Stimulated activated CD4-positive, alpha-beta T cell treated with anti-CD3 and anti-CD28 coated beads, Interleukin-2, amount 100 ng/mL, for 24 hours (primary cell): Measurements from ENCODE around the gene SUMO2.
"Not testable (repeated sequence)": the region's sequence is repeated elsewhere in the genome, so short reads cannot be mapped to it uniquely, and the experiment has no call there.

Experiments
- DNase-seq, 2 donors: peaks; one replicate each; pipeline ENCODE4 v3.0.0-alpha.2; 2020

The SUMO2 gene

DNA sequence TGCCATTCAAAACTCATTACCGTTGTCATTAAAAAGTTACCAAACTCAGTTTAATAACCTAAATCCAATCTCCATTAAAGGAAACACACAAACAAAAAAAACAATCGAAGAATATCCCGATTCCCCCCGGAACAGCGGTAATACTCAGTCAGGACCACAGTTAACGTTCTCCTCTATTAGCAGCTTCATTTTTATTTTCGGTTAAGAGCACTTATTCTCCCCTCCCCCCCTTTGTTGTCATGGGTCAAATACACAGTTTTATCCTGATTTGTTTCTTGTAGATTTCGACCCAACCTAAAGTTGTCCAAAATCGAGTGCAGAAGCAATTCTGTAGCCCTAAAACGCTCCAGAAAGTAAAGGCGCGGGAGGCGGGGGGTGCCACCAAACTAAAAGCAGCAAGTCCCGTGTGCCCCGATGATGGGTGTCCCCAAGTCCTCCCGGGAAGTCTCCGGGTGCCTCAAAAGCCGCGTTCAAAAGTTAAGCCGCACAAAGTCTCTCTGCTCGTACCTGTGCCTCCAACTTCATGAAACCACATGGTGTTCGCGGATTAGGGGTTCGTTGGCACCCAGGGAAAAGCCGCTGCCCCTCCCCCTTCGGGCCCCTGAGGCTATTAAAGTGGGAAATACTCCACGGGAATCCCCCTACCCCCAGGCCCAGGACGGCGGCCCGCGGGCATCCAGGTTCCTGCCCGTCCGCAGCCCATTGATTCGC, 996 bp downstream of the SUMO2 start:
- peak; percentile 49 to 57 for DNase-seq

DNA sequence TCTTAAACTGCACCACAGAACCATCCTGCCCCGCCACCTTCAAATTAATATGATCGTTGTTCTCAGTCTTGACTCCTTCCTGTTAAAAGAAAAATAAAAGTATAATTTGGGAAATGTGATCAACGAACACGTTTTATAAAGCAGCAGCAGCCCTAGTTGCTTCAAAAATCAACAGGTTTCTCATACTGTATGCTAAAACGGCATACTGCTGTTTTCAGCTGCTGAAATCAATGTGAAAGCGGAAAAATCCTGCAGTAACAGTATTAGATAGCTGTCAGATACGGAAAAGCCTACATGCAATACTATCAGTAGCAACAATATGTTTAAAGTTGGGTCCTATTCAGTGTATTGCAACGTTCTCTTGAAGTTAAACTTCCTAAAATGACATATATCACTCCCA, 1.6 kb downstream of the SUMO2 start:
- DNase-seq: no peak

DNA sequence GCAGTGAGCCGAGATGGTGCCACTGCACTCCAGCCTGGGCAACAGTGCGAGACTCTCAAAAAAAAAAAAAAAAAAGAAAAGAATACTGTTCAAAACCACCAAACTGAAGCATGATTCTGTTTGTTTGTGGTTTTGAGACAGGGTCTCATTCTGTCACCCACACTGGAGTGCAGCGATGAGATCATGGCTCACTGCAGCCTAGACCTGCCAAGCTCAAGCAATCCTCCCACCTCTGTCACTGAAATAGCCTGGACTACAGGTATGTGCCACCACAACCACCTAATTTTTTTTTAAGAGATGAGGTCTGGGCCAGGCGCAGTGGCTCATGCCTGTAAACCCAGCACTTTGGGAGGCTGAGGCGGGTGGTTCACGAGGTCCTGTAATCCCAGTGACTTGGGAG, 4.3 kb downstream of the SUMO2 start:
- no peak for DNase-seq

DNA sequence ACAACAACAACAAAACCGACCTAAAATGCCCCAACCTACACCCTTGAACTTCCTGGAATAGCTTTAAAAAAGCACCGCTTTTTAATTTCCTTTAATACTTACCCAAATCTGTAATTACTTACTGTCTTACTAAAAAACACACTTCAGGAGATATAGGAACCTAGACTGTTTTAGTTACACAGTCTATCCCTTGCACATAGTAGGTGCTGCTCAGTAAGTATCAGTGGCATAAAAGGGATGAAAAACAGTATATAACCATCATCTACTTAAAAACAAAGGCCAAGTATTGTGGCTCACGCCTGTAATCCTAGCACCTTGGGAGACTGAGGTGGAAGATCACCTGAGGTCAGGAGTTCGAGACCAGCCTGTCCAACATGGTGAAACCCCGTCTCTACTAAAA, 6.1 kb downstream of the SUMO2 start:
- DNase-seq: no peak

DNA sequence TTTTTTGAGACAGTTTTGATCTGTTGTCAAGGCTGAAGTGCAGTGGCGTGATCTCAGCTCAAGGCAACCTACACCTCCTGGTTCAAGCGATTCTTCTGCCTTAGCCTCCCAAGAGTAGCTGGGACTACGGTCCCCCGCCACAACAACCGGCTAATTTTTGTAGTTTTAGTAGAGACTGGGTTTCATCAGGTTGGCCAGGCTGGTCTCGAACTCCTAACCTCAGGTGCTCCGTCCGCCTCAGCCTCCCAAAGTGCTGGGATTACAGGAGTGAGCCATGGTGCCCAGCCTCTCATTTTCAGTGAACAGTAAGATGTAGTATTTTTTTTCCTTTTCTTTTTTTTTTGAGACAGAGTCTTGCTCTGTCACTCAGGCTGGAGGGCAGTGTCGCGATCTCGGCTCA, 7.8 kb downstream of the SUMO2 start:
- DNase-seq: no peak

DNA sequence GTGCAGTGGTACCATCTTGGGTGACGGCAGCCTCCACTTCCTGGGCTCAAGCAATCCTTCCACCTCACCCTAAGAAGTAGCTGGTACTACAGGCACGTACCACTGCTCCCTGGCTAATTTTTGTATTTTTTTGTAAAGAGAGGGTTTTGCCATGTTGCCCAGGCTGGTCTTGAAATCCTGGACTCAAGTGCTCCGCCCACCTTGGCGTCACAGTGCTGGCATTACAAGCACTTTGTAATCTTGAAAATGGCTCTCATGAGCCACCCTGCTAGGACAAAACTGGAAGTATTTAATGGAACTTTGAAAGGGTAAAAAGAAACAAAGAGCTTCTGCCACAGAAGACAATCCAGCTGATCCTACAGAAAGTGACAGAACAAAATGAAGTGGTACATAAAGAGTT, 9.2 kb downstream of the SUMO2 start:
- DNase-seq: no peak

DNA sequence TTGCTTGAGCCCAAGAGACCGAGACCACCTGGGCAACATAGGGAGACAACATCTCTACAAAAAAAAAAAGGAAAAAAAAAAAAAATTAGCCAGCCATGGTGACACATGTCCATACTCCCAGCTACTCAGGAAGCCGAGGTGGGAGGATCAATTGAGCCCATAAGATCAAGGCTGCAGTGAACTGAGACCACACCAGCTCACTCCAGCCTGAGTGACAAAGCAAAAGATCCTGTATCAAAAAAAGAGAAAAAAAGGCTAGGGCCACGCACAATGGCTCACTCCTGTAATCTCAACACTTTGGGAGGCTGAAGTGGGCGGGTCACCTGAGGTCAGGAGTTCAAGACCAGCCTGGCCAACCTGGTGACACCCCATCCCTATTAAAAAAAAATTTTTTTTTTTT, 13.8 kb downstream of the SUMO2 start:
- no peak for DNase-seq

DNA sequence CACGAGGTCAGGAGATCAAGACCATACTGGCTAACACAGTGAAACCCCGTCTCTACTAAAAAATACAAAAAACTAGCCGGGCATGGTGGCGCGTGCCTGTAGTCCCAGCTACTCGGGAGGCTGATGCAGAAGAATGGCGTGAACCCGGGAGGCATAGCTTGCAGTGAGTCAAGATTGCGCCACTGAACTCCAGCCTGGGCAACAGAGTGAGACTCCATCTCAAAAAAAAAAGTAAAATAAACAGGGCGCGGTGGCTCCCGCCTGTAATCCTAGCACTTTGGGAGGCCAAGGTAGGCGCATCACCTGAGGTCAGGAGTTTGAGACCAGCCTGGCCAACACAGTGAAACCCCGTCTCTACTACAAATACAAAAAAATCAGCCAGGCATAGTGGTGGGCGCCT, 18.2 kb downstream of the SUMO2 start:
- DNase-seq: not testable (repeated sequence)

DNA sequence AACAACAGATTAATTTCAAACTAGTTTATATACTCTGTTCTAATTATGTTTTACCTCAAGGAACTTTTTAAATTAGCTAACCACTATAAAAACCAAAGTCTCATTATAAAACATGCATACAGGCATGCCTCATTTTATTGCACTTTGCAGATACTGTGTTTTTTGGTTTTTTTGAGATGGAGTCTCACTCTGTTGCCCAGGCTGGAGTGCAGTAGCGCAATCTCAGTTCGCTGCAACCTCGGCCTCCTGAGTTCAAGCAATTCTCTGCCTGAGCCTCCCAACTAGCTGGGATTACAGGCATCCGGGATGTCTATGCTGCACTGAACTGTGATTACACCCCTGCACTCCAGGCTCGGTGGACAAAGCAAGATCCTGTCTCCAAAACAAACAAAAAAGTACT, 19.7 kb downstream of the SUMO2 start:
- no peak for DNase-seq

DNA sequence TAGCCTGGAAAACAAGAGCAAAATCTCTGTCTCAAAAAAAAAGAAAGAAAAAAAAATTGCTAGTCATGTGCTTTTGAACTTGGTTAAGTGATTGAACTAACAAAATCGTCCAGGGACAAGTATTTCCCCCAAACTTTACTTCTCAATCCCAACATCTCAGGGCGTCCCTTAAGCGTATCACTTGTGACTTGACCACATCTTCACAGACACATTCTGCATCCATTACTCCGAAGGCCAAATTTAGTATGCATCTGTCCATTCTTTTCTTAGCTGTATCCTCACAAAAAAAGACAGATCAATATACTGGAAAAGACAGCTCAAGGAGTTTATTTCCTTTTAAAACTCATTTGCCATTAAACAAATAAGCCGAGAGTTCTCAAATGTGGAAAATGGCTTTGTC, 22.5 kb downstream of the SUMO2 start:
- no peak for DNase-seq

DNA sequence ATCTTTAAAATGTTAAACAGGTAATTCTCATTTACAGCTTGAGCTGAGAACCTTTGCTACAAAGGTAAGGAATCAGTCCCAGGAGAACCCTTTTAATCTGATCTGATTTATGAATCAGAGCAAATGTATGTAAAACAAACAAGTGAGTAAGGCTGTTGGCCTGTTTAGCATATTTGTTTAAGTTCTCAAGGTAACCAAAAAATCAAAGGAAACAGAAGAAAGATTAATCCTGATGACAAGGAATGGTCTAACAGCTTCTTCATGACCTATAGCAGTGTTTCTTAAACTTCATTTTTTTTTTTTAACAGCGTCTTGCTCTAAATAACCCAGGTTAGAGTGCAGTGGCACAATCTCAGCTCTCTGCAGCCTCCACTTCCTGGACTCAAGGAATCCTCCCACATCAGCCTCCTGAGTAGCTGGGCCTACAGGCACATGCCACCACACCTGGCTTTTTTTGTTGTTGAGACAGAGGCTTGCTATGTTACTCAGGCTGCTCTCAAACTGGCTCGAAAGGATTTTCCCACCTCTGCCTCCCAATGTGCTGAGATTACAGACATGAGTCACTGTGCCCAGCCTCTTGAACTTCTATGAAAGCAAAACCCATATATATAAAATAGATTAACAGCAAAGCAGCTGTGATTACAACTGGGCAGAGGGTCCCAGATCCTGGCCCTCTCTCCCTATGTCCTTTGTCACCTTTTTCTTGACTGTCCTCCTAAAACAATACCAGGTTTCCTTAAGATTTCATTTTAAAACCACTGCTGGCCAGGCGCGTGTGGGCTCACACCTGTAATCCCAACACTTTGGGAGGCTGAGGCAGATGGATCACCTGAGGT, 23.3 kb downstream of the SUMO2 start:
- no peak for DNase-seq

DNA sequence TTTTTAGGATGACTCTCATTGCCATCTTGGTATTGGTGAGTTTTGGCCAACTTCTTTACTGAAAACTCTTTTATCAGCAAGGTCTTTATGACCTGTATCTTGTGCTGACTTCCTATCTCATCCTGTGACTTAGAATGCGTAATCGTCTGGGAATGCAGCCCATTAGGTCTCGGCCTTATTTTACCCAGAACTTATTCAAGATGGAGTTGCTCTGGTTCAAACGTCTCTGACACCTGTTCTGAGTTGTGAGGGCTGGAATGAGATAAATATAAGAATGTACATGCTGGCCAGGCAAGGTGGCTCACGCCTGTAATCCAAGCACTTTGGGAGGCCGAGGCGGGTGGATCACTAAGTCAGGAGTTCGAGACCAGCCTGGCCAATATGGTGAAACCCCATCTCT, 24.3 kb downstream of the SUMO2 start:
- not testable (repeated sequence) for DNase-seq

DNA sequence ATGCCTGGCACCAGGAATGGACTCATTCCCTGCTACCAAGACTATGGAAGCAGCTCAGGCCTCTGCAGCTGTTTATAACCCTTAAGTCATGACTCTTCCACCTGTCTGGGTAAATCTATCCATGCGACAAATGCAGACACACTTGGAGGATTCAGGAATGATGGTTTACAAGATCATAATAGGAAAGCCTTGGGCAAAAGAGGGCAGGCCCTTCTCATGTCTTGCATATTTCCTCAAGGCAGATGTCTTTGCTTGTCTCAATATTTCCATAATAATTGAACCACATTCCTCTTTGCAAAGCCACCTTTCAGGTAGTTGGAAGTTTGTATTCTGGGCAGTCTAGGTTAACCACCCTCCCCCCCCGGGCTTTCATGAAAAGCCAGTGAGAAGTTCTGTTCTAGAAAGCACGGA, 27.6 kb downstream of the SUMO2 start:
- no peak for DNase-seq

DNA sequence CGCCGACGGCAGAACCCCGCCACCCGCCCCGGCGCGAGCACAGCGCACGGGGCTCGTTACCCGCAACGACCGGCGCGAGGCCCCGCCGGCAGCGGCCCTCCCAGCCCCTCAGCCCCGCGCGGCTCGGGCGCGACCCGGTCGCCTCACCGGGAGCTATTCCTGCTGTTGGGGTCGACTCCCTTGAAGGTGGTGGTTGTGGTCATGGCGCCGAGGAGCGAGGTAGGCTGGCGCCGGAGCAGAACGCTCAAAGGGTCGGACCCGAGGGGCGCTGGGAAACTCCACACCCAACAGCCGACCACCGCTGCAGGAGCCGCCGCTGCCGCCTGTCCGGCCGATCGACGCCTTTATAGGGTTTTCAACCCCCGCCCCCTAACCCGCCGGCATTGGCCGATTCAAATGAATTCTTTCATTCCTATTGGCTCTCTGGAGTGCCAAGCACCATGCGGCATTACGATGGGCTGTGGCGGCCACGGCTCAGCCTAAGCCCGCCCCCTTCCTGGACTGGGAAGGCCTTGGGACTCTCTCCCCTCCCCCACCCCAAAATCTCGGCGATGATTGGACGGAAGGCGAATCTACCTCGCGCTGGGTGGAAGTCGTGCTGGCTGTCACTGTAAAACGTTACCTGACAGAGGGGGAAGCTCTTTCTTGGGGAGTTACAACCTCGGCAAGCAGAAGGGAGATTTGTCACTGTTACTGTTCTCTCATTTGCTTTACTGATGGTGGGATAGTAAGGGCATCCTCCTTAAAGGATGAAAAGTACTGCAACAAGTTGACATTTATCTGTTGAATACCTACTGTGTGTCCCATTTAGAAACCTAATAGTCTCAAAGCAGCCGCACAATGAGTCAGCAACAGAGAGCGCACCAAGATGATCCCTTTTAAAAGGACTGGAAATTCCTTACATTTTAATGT, 28.3 kb downstream of the SUMO2 start, which contains the start of gene JPT1:
Gene JPT1, minus strand, starts transcription at position 318 of the 912 bp plus-strand sequence. Its CDS starts 115 bp downstream, at position 203.
- DNase-seq: peak; percentile 98

DNA sequence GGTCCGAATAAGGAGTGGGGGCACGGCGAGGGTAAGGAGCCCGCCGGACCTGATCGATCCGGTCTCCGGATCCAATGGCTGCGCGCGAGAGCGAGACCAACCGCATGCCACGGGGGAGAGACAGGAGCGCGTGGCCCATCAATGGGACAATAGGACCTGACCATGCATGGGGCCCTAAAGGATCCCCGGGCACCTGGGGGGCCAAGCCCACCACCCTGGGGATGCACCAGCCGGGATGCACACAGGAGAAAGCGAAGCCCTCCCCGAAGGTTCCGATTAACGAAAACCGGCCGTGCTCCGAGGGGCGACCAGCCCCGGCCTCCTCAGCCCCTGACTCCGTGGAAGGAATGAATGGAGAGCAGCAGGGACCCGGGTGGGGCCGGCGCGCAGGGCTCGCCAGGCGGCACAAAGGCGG, 29.0 kb downstream of the SUMO2 start:
- peak; percentile 32 to 52 for DNase-seq

DNA sequence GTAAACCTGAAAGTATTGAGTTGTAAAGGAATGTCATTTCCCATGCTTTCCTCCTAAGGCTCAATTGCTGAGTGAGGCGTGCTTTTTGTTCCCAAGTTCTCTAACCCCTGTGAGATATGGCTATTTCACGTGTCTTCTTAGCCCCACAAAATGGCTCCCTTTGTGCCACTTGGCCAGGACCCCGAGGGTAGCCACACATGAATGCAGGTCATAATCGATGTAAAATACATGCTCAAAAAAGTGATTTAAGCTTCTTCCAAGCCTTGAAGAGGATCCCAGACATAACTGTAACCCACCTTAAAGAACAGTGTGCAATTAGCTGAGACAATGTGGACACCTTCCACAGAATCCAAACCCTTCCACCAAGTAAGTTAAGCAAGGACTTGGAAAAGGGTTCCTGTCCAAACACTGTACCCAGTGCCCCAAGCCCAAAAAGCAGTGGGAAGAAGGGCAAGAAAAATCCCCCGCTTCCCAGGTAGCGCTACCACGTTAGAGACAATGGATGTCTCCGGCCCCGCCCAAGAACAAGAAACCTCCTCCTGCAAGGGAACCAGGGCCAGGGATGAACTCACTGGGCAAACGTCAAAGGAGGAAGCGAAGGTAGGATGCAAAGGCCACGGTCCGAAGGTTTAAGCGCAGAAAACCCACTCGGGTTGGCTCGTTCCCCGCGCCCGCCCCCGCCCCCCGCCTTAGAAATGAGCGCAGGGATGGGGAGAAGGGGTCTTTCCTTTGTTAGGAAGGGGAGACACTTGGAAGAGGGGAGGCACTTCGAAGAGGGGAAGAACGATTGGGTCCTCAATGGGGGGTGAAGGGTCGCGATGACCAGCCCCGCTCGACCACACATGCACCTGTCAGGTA, 29.6 kb downstream of the SUMO2 start:
- DNase-seq: peak; percentile 37 to 52

DNA sequence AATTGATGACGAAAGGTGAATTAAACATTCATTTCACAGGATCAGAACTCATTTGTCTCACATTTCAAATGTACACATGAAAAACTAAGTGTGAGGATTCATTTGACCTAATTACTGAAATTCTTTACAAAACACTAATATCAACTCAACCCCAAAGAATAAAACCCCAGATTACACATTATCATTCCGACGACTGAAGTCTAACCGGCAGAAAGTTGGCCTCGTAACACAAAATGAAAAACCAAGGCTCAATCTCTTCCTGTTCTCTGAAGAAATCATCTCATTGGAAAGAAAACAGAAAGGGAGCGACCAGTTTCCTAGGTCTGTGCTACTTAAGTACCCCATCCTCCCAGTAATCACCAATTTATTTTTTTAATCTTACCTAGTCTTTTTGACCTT, 30.2 kb downstream of the SUMO2 start:
- no peak for DNase-seq

DNA sequence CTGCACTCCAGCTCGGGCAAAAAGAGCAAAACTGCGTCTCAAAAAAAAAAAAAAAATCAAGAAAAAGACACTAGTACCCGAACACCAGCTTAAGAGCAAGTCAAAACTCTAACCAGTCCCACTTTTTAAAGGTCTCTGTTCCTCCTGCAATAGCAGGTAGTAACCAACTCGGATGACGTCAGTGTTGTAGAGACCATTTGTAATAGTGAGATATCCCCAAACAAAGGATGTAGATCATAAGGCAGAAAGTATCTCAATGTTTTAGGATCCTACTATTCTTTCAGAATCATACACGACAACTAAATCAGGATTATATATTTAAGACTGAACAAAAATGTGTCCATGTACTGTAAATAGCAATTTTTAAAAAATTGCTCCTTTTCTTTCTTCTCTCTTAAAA, 30.8 kb downstream of the SUMO2 start:
- no peak for DNase-seq

DNA sequence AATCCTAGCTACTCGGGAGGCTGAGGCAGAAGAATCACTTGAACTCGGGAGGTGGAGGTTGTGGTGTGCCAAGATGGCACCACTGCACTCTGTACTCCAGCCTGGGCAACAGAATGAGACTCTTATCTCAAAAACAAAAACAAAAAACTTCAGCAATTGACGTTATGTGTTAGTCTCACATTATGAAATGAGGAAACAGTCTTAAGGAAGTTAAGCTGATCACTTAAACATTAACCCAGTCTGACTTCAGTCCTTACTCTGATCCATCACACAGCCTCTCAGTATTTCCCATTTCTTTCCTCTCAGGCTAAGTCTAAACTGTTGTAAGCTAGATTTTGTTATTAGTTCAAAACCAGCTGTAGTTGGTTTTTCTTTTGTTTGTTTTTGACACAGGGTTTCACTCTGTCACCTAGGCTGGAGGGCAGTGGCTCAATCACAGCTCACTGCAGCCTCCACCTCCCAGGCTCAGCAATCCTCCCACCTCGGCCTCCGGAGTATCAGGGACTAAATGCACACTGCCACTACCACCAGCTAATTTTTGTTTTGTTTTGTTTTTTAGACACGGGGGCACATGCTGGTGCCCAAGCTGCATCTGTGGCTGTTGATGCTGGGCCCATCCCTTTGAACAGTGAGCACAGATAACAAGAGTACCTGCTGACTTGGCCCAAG, 34.7 kb downstream of the SUMO2 start:
- DNase-seq: no peak

DNA sequence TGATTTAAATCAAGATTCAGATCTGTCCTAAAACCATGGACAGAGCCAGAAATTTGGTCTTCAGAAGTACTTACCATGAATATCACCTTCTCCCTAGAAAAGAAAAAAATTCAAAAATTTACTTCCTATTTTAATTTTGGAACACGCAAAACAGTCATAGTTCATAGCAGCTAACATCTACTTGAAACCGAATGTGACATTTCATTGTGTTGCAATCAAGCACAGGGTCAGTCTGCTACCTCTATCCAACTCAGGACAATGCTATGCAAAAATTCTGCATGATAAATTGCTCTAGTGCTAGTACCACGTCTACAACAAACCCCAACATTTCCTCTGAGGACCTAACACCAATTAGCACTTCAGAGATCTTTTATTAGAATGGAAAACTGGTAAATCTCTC, 36.2 kb downstream of the SUMO2 start:
- no peak for DNase-seq

DNA sequence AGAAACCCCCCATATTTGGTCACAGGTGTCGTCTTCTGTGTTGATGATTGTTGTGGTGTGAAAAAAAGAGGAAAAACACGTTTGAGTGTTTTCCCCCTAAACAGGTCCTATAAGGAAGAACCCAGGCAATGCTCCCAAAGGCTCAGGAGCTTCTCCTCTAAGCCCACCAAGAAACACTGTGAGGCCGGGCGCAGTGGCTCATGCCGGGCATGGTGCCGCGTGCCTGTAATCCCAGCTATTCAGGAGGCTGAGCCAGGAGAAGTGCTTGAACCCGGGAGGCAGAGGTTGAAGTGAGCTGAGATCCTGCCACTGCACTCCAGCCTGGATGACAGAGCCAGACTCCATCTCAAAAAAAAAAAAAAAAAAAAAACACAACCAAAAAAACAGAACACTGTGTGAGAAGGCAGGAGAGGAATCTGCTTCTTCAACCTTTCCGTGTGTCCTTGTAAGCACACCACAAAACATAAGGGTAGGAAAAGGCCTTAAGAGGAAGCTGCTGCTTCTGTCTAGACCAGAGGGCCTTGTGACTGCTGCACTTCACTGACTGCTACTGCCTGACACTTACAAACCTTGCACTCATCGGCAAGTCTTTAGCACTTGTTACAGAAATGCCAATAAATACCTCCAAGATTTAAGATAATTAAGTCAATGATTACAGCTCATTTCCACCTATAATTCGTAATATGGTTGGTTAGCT, 37.8 kb downstream of the SUMO2 start:
- DNase-seq: no peak
